NB4 (cell line): ENCODE measurements around the gene FMN1.

Experiments
- CTCF ChIP-seq: IDR thresholded peaks from one replicate; pipeline ENCODE4 v1.5.1; 2012; ENCODE audit warnings: low read depth, low read length
- POLR2A ChIP-seq: IDR thresholded peaks from 2 replicates; pipeline ENCODE4 v1.6.1; 2011; ENCODE audit warnings: mild to moderate bottlenecking; ENCODE audit not compliant: insufficient read length; ENCODE audit errors: extremely low read depth
- TF ChIP-seq, protein P1 (sequence below): IDR thresholded peaks from 2 replicates; pipeline ENCODE4 v1.6.1; 2011; ENCODE audit warnings: low read depth, low read length

DNA sequence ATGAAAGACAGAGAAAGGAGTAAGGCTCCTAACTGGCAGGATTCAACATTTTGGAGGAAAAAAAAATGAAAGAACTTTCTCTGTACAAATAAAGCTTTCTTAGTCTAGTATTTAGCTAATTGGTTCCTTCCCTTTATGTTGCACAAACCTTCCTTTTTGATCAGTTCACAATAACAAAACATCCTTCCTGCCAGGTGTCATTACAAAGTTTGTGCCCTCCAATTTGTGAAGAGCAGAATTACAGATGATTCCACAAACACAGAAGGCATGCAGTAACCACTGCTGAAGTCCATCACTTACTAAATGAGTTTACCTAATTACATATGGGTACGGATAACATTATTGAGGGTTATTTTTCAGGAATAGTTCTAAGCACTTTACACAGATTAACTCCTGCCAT is 179.9 kb downstream of the FMN1 start:
- no peak for TF ChIP-seq CTCF
- TF ChIP-seq, protein P1, sequence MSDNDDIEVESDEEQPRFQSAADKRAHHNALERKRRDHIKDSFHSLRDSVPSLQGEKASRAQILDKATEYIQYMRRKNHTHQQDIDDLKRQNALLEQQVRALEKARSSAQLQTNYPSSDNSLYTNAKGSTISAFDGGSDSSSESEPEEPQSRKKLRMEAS, result no peak
- no peak for TF ChIP-seq POLR2A
